Karpas-422 (cell line): ENCODE data around the gene KDM2A. TPM values are rescaled to one million over a fixed set of nuclear protein-coding genes. Genes with fewer than 3 reads are reported as not detected.

Experiments
- DNase-seq: peaks from one replicate; pipeline ENCODE4 v3.0.0-alpha.2; 2015
- H2AFZ ChIP-seq: fragments of 200-600 bp; sonication (generic); 2 replicates; pipeline ENCODE4 v1.6.1; 2014; ENCODE audit warnings: antibody characterized with exemption, low read length, mixed read lengths
- H3K27ac ChIP-seq: fragments of 200-600 bp; sonication (generic); 2 replicates; pipeline ENCODE4 v1.5.1; 2014; ENCODE audit warnings: mild to moderate bottlenecking, low read length, moderate library complexity
- H3K27me3 ChIP-seq: fragments of 200-600 bp; sonication (generic); 2 replicates; pipeline ENCODE4 v1.6.1; 2014; ENCODE audit warnings: low read length, mixed read lengths
- H3K36me3 ChIP-seq: fragments of 200-600 bp; sonication (generic); 2 replicates; pipeline ENCODE4 v1.6.1; 2014; ENCODE audit warnings: low read length, mixed read lengths; ENCODE audit not compliant: insufficient read depth
- H3K4me1 ChIP-seq: fragments of 200-600 bp; sonication (generic); 2 replicates; pipeline ENCODE4 v1.6.1; 2014; ENCODE audit warnings: mild to moderate bottlenecking, low read length, mixed read lengths
- H3K4me2 ChIP-seq: fragments of 200-600 bp; sonication (generic); 2 replicates; pipeline ENCODE4 v1.6.1; 2014; ENCODE audit warnings: low read length, low read depth, mild to moderate bottlenecking; ENCODE audit not compliant: poor library complexity, severe bottlenecking
- H3K4me3 ChIP-seq: fragments of 200-600 bp; sonication (generic); 2 replicates; pipeline ENCODE4 v1.5.1; 2014; ENCODE audit warnings: mild to moderate bottlenecking, antibody characterized with exemption, low read length, mixed read lengths
- H3K79me2 ChIP-seq: fragments of 200-600 bp; sonication (generic); 2 replicates; pipeline ENCODE4 v1.6.1; 2014; ENCODE audit warnings: mild to moderate bottlenecking, low read length, mixed read lengths
- H3K9ac ChIP-seq: fragments of 200-600 bp; sonication (generic); 2 replicates; pipeline ENCODE4 v1.6.0; 2014; ENCODE audit warnings: low read length
- H3K9me2 ChIP-seq: fragments of 200-600 bp; sonication (generic), shearing (Covaris generic); replicated peaks from 2 replicates; pipeline ENCODE4 v1.6.0; 2014; ENCODE audit warnings: mild to moderate bottlenecking, low read length, moderate library complexity; ENCODE audit not compliant: insufficient read depth
- H3K9me3 ChIP-seq: fragments of 300-700, 200-600 bp; sonication (generic); 2 replicates; pipeline ENCODE4 v1.6.1; 2014; ENCODE audit warnings: low read length, mixed read lengths
- H4K20me1 ChIP-seq: fragments of 200-600 bp; sonication (generic); 2 replicates; pipeline ENCODE4 v1.6.1; 2014; ENCODE audit warnings: mild to moderate bottlenecking, antibody characterized with exemption, low read length, low read depth; ENCODE audit not compliant: insufficient read depth
- total RNA-seq: library from RNA; depleted of rRNA; stranded (reverse); fragments of >200 nt; shearing (Covaris generic); gene quantifications from 2 replicates; pipeline ENCODE4 v1.2.3, GENCODE V29; 2014; ENCODE audit warnings: low replicate concordance

The KDM2A gene
- total RNA-seq, 1 experiment from 2014 or later, result 55.8 TPM

DNA sequence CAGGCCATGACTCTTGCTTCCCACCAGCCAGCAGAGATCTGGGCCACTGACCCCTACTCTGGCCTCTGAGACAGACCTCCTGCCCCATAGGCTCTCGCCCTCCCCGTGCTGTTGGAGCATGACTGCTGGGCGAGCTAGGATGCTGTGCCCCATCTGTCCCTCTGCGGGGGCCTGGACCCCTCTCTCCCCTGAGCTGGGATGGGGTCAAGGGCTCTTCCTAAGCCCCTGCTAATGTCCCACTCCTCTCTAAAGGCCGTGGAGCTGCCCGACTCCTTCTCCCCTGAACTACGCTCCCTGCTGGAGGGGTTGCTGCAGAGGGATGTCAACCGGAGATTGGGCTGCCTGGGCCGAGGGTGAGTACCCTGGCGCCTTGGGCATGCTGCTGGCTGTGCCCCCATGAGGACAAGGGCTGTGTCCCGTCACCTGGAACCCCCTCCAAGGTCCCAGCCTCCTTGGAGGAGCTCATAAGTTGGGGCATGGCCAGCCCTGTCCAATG, 163.9 kb downstream of the KDM2A start:
- H3K4me3 ChIP-seq, result no peak overlapping the region
- no peaks in the 10 kb centered on the region for H3K9me2 ChIP-seq
- peaks cover 11% of the 10 kb centered on the region; the same call in 1 of the 2 replicates for H3K36me3 ChIP-seq
- H3K9ac ChIP-seq, result no peak overlapping the region
- no peak for DNase-seq
- peaks cover 12% of the 10 kb centered on the region for H3K79me2 ChIP-seq
- no peak overlapping the region for H3K4me2 ChIP-seq
- no peak overlapping the region for H2AFZ ChIP-seq
- no peak overlapping the region for H3K27ac ChIP-seq
- peaks cover 23% of the 10 kb centered on the region for H3K4me1 ChIP-seq
- no peaks in the 10 kb centered on the region for H3K27me3 ChIP-seq
- no peaks in the 10 kb centered on the region for H4K20me1 ChIP-seq
- no peaks in the 10 kb centered on the region for H3K9me3 ChIP-seq

DNA sequence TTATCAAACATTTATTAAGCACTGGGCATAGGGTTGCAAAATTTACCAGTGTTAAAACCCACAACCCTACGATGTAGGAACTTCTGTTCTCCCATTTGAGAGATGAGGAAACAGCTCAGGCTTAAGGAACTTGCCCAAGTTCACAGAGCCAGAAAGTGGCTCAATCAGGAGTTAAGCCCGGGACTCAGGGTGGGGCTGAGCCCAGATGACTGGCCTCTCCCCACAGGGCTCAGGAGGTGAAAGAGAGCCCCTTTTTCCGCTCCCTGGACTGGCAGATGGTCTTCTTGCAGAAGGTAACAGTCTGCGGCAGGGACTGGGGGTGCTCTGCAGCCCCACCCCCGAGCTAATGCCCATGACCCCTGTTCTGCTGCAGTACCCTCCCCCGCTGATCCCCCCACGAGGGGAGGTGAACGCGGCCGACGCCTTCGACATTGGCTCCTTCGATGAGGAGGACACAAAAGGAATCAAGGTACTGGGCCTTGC, 164.5 kb downstream of the KDM2A start:
- no peak overlapping the region for H3K27ac ChIP-seq
- no peaks in the 10 kb centered on the region for H4K20me1 ChIP-seq
- H3K9me2 ChIP-seq, result no peaks in the 10 kb centered on the region
- H3K9me3 ChIP-seq, result no peaks in the 10 kb centered on the region
- no peak overlapping the region for H3K4me2 ChIP-seq
- no peaks in the 10 kb centered on the region for H3K27me3 ChIP-seq
- no peak overlapping the region for H3K4me3 ChIP-seq
- peaks cover 6% of the 10 kb centered on the region for H3K79me2 ChIP-seq
- no peak for DNase-seq
- no peak overlapping the region for H3K9ac ChIP-seq
- H3K4me1 ChIP-seq, result peaks cover 26% of the 10 kb centered on the region
- no peak overlapping the region for H2AFZ ChIP-seq
- peaks cover 11% of the 10 kb centered on the region; the same call in 1 of the 2 replicates for H3K36me3 ChIP-seq

DNA sequence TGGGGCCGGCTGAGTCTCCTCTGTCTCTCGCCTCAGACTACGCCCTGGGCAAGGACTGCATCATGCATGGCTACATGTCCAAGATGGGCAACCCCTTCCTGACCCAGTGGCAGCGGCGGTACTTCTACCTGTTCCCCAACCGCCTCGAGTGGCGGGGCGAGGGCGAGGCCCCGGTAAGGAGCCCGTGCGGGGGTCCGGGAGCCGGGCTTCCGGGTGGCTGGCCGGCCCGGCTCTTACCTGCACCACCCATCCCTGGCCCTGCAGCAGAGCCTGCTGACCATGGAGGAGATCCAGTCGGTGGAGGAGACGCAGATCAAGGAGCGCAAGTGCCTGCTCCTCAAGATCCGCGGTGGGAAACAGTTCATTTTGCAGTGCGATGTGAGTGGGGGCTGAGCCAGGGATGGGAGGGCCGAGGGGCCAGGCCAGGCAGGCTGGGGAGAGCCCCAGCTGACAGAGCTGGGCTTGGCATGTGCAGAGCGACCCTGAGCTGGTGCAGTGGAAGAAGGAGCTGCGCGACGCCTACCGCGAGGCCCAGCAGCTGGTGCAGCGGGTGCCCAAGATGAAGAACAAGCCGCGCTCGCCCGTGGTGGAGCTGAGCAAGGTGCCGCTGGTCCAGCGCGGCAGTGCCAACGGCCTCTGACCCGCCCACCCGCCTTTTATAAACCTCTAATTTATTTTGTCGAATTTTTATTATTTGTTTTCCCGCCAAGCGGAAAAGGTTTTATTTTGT, 165.9 kb downstream of the KDM2A start:
- no peaks in the 10 kb centered on the region for H3K9me3 ChIP-seq
- H3K27me3 ChIP-seq, result no peaks in the 10 kb centered on the region
- H3K4me1 ChIP-seq, result peaks cover 32% of the 10 kb centered on the region
- no peaks in the 10 kb centered on the region for H4K20me1 ChIP-seq
- H3K79me2 ChIP-seq, result peaks cover 5% of the 10 kb centered on the region
- H3K27ac ChIP-seq, result no peak overlapping the region
- peaks cover under 1% of the 10 kb centered on the region; the same call in 1 of the 2 replicates for H3K36me3 ChIP-seq
- H3K9ac ChIP-seq, result no peak overlapping the region
- H2AFZ ChIP-seq, result no peak overlapping the region
- DNase-seq, result no peak
- no peak overlapping the region for H3K4me3 ChIP-seq
- no peaks in the 10 kb centered on the region for H3K9me2 ChIP-seq
- H3K4me2 ChIP-seq, result no peak overlapping the region

DNA sequence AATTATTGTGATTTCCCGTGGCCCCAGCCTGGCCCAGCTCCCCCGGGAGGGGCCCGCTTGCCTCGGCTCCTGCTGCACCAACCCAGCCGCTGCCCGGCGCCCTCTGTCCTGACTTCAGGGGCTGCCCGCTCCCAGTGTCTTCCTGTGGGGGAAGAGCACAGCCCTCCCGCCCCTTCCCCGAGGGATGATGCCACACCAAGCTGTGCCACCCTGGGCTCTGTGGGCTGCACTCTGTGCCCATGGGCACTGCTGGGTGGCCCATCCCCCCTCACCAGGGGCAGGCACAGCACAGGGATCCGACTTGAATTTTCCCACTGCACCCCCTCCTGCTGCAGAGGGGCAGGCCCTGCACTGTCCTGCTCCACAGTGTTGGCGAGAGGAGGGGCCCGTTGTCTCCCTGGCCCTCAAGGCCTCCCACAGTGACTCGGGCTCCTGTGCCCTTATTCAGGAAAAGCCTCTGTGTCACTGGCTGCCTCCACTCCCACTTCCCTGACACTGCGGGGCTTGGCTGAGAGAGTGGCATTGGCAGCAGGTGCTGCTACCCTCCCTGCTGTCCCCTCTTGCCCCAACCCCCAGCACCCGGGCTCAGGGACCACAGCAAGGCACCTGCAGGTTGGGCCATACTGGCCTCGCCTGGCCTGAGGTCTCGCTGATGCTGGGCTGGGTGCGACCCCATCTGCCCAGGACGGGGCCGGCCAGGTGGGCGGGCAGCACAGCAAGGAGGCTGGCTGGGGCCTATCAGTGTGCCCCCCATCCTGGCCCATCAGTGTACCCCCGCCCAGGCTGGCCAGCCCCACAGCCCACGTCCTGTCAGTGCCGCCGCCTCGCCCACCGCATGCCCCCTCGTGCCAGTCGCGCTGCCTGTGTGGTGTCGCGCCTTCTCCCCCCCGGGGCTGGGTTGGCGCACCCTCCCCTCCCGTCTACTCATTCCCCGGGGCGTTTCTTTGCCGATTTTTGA, 166.8 kb downstream of the KDM2A start:
- H3K4me2 ChIP-seq, result no peak overlapping the region
- H3K27ac ChIP-seq, result peak overlapping the region; percentile 100; the same call in 1 of the 2 replicates
- H4K20me1 ChIP-seq, result no peaks in the 10 kb centered on the region
- no peak overlapping the region for H3K9ac ChIP-seq
- no peaks in the 10 kb centered on the region for H3K9me2 ChIP-seq
- H2AFZ ChIP-seq, result no peak overlapping the region
- H3K79me2 ChIP-seq, result peaks cover 14% of the 10 kb centered on the region
- no peak overlapping the region for H3K4me3 ChIP-seq
- no peaks in the 10 kb centered on the region for H3K27me3 ChIP-seq
- H3K4me1 ChIP-seq, result peaks cover 39% of the 10 kb centered on the region
- H3K9me3 ChIP-seq, result no peaks in the 10 kb centered on the region
- no peak for DNase-seq
- H3K36me3 ChIP-seq, result peaks cover 6% of the 10 kb centered on the region

DNA sequence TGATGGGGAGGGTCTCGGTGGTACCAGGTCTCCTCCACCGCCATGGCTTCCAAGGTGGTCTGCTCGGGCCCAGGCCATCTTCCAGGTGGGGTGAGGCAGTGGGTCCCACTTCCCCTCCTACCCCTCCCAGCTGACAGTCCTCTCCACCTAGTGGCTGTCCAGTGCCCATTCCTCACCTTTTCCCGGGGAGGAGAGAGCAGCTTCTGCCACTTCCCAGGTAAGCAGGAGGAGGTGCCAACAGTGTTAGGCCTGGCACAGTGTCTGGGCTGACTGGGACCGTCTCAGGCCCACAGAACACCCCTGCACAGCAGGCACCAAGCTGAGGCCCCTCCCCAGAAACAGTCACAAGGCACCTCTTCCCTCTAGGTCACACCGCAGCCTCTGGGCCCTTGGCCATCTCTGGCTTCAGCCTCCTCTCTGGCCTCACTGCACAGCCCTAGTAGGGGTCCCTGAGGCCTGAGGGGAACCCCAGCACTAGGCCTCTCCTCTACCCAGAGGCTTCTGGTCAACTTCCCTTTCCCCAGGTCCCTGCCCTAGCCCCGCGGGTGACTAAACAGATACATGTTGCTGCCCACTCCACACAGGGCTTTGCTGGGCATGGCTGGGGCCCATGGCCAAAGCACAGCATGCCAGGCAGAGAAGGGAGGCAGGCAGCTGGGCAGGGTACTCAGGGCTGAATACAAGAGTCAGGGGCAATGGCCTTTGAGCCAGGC, 167.7 kb downstream of the KDM2A start:
- Histone ChIP-seq H3K36me3 (peaks cover 13% of the 10 kb centered on the region), H4K20me1 (no peaks in the 10 kb centered on the region), H3K27ac (peak overlapping the region; percentile 100), H3K4me3 (peak overlapping the region; percentile 96; the same call in 1 of the 2 replicates), H3K27me3 (no peaks in the 10 kb centered on the region), H3K9me3 (no peaks in the 10 kb centered on the region), H2AFZ (no peak overlapping the region), H3K4me1 (peaks cover 39% of the 10 kb centered on the region), H3K9me2 (no peaks in the 10 kb centered on the region), H3K9ac (peak overlapping the region; percentile 100), H3K79me2 (peaks cover 16% of the 10 kb centered on the region), H3K4me2 (peak overlapping the region; percentile 99)
- DNase-seq, result peak; percentile 53

DNA sequence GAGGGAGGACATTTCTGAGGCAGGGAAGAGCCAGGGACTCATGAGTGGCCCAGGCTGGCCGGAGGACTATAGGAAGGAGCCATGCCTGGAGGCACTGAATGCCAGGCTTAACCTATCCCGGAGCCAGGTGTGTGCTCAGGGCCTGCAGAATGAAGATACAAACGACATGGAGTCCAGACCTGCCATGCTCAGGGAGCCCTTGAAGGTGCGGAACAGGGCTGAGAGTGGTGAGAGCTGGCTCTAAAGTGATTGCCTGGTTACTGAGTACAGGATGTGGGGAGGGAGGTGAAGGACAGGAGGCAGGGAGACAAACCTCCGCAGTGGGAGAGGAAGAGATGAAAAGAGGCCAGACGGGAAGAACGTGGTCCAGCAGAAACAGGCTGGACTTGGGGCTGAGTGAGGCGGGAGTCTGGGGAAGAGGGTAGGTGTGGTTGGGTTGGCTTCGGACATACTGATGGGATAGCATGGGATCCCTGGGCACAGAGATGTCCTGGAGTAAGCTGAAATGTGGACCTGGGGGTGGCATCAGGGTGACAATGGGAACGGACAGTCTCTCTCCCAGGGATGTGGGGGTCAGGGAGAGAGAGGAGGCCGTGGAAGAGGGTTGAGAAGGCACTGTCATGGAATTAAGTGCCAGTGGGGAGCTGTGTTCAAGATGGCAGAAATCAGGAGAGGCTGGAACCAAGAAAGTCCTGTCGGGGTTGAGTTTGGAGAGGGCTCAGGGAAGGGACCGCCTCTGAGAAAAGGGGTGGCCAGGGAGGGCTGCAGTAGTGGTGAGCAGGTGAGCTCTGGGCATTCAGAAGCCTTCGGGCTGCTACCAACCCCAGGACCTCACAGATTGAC, 168.5 kb downstream of the KDM2A start:
- H3K4me1 ChIP-seq, result peaks cover 39% of the 10 kb centered on the region
- peak overlapping the region; percentile 100 for H3K9ac ChIP-seq
- peak; percentile 50 for DNase-seq
- H3K4me3 ChIP-seq, result peak overlapping the region; percentile 96
- H3K79me2 ChIP-seq, result peaks cover 22% of the 10 kb centered on the region
- H3K36me3 ChIP-seq, result peaks cover 20% of the 10 kb centered on the region
- no peaks in the 10 kb centered on the region for H3K27me3 ChIP-seq
- peak overlapping the region; percentile 99 for H3K4me2 ChIP-seq
- no peaks in the 10 kb centered on the region for H3K9me3 ChIP-seq
- no peaks in the 10 kb centered on the region for H3K9me2 ChIP-seq
- H2AFZ ChIP-seq, result no peak overlapping the region
- H4K20me1 ChIP-seq, result no peaks in the 10 kb centered on the region
- H3K27ac ChIP-seq, result peak overlapping the region; percentile 100

DNA sequence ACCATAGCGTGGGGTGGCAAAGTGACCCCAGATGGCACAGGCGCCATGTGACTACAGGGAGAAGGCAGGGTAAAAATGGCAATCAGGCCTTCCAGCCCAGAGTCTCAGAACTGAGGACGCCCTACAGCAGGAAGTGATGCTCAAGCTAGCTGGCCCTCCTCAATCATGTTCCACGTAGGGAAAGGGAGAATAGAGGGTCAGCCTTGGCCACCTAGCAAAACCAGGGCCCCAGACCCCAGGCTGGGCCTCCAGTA, 169.1 kb downstream of the KDM2A start:
- peak overlapping the region; percentile 100 for H3K27ac ChIP-seq
- H3K4me2 ChIP-seq, result peak overlapping the region; percentile 99
- H2AFZ ChIP-seq, result no peak overlapping the region
- H3K9ac ChIP-seq, result peak overlapping the region; percentile 100
- no peaks in the 10 kb centered on the region for H3K9me2 ChIP-seq
- peaks cover 39% of the 10 kb centered on the region for H3K4me1 ChIP-seq
- H3K36me3 ChIP-seq, result peaks cover 26% of the 10 kb centered on the region
- H3K27me3 ChIP-seq, result no peaks in the 10 kb centered on the region
- H4K20me1 ChIP-seq, result no peaks in the 10 kb centered on the region
- peaks cover 28% of the 10 kb centered on the region for H3K79me2 ChIP-seq
- DNase-seq, result no peak
- H3K9me3 ChIP-seq, result no peaks in the 10 kb centered on the region
- H3K4me3 ChIP-seq, result peak overlapping the region; percentile 96
